CD14-positive monocyte (primary cell): Measurements from ENCODE around the gene DIS3L2. TPM values are rescaled to one million over a fixed set of nuclear protein-coding genes. Genes with fewer than 3 reads are reported as not detected.
A peak's percentile ranks its signal among the peaks of the same experiment; 100 is the strongest.

ENCODE experiments used
- DNase-seq, 3 donors: peaks; one replicate each; pipeline ENCODE4 v3.0.0-alpha.2; 2011 to 2022
- H2AFZ ChIP-seq: 2 replicates; pipeline ENCODE4 v1.6.0; 2012; ENCODE audit warnings: mild to moderate bottlenecking, low read depth, low read length, inconsistent platforms; ENCODE audit not compliant: insufficient read depth, poor library complexity, severe bottlenecking
- H3K27ac ChIP-seq, 2 donors: 1 replicate in 1 of 2; 2 replicates in 1 of 2; pipeline ENCODE4 v1.5.1; 2012 to 2013; ENCODE audit warnings: low read length in 2 of 2, control low read depth in 1 of 2, inconsistent platforms in 1 of 2, low read depth in 1 of 2, mild to moderate bottlenecking in 1 of 2
- H3K27me3 ChIP-seq, 2 donors: one replicate each; pipeline versions ENCODE4 v1.6.0 to v1.6.1; 2011 to 2013; ENCODE audit warnings: low read length in 2 of 2; ENCODE audit not compliant: control insufficient read depth in 2 of 2, insufficient read depth in 2 of 2
- H3K36me3 ChIP-seq, 2 donors: replicated peaks in 1 of 2; 1 replicate in 1 of 2; 2 replicates in 1 of 2; pipeline versions ENCODE4 v1.5.1 to v1.6.1; 2012 to 2013; ENCODE audit warnings: low read length in 2 of 2, control low read depth in 1 of 2, inconsistent platforms in 1 of 2, mild to moderate bottlenecking in 1 of 2; ENCODE audit not compliant: insufficient read depth in 2 of 2, control insufficient read depth in 1 of 2
- H3K4me1 ChIP-seq, 2 donors: 1 replicate in 1 of 2; 2 replicates in 1 of 2; pipeline versions ENCODE4 v1.5.1 to v1.6.1; 2012 to 2013; ENCODE audit warnings: low read length in 2 of 2, control low read depth in 1 of 2, inconsistent platforms in 1 of 2, mild to moderate bottlenecking in 1 of 2, moderate library complexity in 1 of 2; ENCODE audit not compliant: insufficient read depth in 2 of 2, control insufficient read depth in 1 of 2
- H3K4me2 ChIP-seq: replicated peaks from 2 replicates; pipeline ENCODE3; 2012; ENCODE audit warnings: low read length, moderate library complexity, mild to moderate bottlenecking; ENCODE audit not compliant: poor library complexity, severe bottlenecking; ENCODE audit errors: extremely low read depth
- H3K4me3 ChIP-seq, 3 experiments: fragments of 200-600 bp in 1 of 3; sonication (generic) in 1 of 3; replicated peaks in 1 of 3; 1 replicate in 2 of 3; 2 replicates in 1 of 3; pipeline ENCODE4 v1.5.1; 2011 to 2013; ENCODE audit warnings: low read length in 3 of 3, mild to moderate bottlenecking in 3 of 3, control low read depth in 2 of 3, low read depth in 2 of 3, inconsistent platforms in 1 of 3, moderate library complexity in 1 of 3
- H3K79me2 ChIP-seq: 2 replicates; pipeline ENCODE4 v1.6.0; 2012; ENCODE audit warnings: mild to moderate bottlenecking, control low read depth, inconsistent platforms, low read length, moderate library complexity; ENCODE audit not compliant: insufficient read depth
- H3K9ac ChIP-seq: 2 replicates; pipeline ENCODE4 v1.6.0; 2017; ENCODE audit warnings: low read length, mild to moderate bottlenecking; ENCODE audit not compliant: insufficient read depth, poor library complexity, severe bottlenecking
- H3K9me3 ChIP-seq, 2 donors: replicated peaks in 1 of 2; 1 replicate in 1 of 2; 2 replicates in 1 of 2; pipeline versions ENCODE4 v1.5.1 to v1.6.1; 2012 to 2013; ENCODE audit warnings: low read length in 2 of 2, control low read depth in 1 of 2; ENCODE audit not compliant: control insufficient read depth in 1 of 2, insufficient read depth in 1 of 2
- H4K20me1 ChIP-seq: 2 replicates; pipeline ENCODE4 v1.6.0; 2012; ENCODE audit warnings: mild to moderate bottlenecking, low read length, control low read depth, moderate library complexity; ENCODE audit not compliant: insufficient read depth
- H3K27ac Mint-ChIP-seq, 7 donors: one replicate each; pipeline ENCODE4 v1.8.0; 2020; ENCODE audit warnings: mild to moderate bottlenecking in 7 of 7, mixed read lengths in 7 of 7, moderate library complexity in 6 of 7, inconsistent platforms in 2 of 7
- H3K27me3 Mint-ChIP-seq, 3 donors: one replicate each; pipeline ENCODE4 v1.8.0; 2021 to 2022; ENCODE audit warnings: low read depth in 3 of 3, mild to moderate bottlenecking in 3 of 3, mixed read lengths in 3 of 3, moderate library complexity in 3 of 3, inconsistent platforms in 1 of 3
- H3K36me3 Mint-ChIP-seq, 2 donors: one replicate each; pipeline ENCODE4 v1.8.0; 2020; ENCODE audit warnings: mixed read lengths in 2 of 2, inconsistent platforms in 1 of 2, mild to moderate bottlenecking in 1 of 2
- H3K4me1 Mint-ChIP-seq: one replicate; pipeline ENCODE4 v1.8.0; 2020; ENCODE audit warnings: mild to moderate bottlenecking, mixed read lengths
- H3K4me3 Mint-ChIP-seq, 2 donors: one replicate each; pipeline ENCODE4 v1.8.0; 2020; ENCODE audit warnings: mild to moderate bottlenecking in 2 of 2, mixed read lengths in 2 of 2, moderate library complexity in 1 of 2
- H3K9me3 Mint-ChIP-seq, 7 donors: one replicate each; pipeline ENCODE4 v1.8.0; 2020 to 2022; ENCODE audit warnings: mixed read lengths in 7 of 7, mild to moderate bottlenecking in 6 of 7, moderate library complexity in 6 of 7, inconsistent platforms in 2 of 7
- WGBS: methylation state at CpG from one replicate; pipeline ENCODE4 v1.1.5; 2013; ENCODE audit warnings: missing lambda C conversion rate; ENCODE audit not compliant: insufficient coverage; 5-methylcytosine and 5-hydroxymethylcytosine counted together
- intact Hi-C, 2 donors: fragments of 100-400 bp; cut with micrococcal nuclease; formaldehyde crosslinking; loops; one replicate each; pipeline versions ENCODE4 v1.15.0 to v1.15.1; 2023
- polyA plus RNA-seq, 3 donors: library from polyadenylated mRNA; depleted of rRNA in 1 of 3; unstranded in 2 of 3; stranded (reverse) in 1 of 3; fragments of 300-500 nt in 2 of 3; fragments of >200 nt in 1 of 3; fragmentation: Illumina TruSeq in 2 of 3; gene quantifications; 1 replicate in 2 of 3; 2 replicates in 1 of 3; pipeline ENCODE4 v1.2.3, GENCODE V29; 2012 to 2021
- TF ChIP-seq, protein P1 (sequence below): fragments of 200-600 bp; IDR thresholded peaks from one replicate; pipeline ENCODE4 v1.8.0; 2022; ENCODE audit warnings: antibody characterized with exemption, mild to moderate bottlenecking

The DIS3L2 gene
- polyA plus RNA-seq, 3 donors, result 6.0 to 21.7 (median 6.4) TPM

DNA sequence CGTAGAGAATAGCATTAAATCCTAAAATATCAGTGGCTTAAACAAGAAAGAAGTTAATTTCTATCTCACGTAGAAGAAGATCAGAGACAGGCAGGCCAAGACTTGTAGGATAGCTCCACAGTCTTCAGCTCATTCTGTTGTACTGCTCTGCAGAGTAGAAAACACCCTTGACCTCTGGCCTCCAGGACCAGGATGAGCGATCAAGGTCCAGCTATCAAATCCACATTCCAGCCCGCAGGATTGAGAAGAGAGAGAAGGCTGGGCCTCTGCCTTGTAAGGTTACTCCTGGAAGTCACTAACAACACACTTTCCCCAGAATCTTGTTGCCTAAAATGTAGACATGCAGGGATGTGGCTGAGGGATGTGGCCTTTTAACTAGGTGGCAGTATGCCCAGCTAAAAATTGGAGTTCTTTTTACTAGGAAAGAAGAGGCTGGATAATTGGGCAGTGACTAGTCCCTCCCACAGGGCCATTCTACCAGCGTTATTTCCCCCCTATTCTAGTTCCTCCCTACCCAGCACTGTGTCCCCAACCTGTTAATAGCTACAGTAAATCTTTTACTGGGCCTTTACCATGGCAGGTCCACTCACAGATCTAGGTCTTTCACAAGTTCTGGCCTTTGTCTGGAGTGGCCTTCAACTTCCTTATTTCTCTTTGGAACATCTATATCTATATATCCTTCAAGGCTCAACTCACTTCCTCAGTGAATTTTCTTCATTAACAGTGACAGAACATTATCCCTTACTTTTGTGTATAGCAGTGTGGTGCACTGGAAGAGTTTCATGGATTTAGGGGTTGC, 165.0 kb downstream of the DIS3L2 start:
- no peak overlapping the region for H3K27ac ChIP-seq
- H3K27me3 ChIP-seq, result no peaks in the 10 kb centered on the region
- intact Hi-C loops, result no loop called here
- no peaks in the 10 kb centered on the region for H3K79me2 ChIP-seq
- WGBS, result 56% methylated on average over 2 of the region's 5 CpGs
- Mint-ChIP-seq H3K27ac (peak overlapping the region in 2 of 7 donors; percentile 1 to 63), H3K36me3 (peaks cover 16 to 19% of the 10 kb centered on the region in 2 donors), H3K27me3 (no peaks in the 10 kb centered on the region), H3K9me3 (no peaks in the 10 kb centered on the region), H3K4me3 (peak overlapping the region in 1 of 2 donors; percentile 13), H3K4me1 (peaks cover 5% of the 10 kb centered on the region)
- H3K4me3 ChIP-seq, result no peak overlapping the region
- H3K4me2 ChIP-seq, result no peak overlapping the region
- peak; percentile 2 to 10 (median 6) for DNase-seq
- H3K9me3 ChIP-seq, result no peaks in the 10 kb centered on the region
- TF ChIP-seq, protein P1, sequence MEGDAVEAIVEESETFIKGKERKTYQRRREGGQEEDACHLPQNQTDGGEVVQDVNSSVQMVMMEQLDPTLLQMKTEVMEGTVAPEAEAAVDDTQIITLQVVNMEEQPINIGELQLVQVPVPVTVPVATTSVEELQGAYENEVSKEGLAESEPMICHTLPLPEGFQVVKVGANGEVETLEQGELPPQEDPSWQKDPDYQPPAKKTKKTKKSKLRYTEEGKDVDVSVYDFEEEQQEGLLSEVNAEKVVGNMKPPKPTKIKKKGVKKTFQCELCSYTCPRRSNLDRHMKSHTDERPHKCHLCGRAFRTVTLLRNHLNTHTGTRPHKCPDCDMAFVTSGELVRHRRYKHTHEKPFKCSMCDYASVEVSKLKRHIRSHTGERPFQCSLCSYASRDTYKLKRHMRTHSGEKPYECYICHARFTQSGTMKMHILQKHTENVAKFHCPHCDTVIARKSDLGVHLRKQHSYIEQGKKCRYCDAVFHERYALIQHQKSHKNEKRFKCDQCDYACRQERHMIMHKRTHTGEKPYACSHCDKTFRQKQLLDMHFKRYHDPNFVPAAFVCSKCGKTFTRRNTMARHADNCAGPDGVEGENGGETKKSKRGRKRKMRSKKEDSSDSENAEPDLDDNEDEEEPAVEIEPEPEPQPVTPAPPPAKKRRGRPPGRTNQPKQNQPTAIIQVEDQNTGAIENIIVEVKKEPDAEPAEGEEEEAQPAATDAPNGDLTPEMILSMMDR, result no peak
- no peak overlapping the region for H2AFZ ChIP-seq
- no peak overlapping the region for H3K9ac ChIP-seq
- H3K36me3 ChIP-seq, result peaks cover 4 to 14% of the 10 kb centered on the region in 2 donors
- no peaks in the 10 kb centered on the region for H4K20me1 ChIP-seq
- H3K4me1 ChIP-seq, result no peaks in the 10 kb centered on the region

DNA sequence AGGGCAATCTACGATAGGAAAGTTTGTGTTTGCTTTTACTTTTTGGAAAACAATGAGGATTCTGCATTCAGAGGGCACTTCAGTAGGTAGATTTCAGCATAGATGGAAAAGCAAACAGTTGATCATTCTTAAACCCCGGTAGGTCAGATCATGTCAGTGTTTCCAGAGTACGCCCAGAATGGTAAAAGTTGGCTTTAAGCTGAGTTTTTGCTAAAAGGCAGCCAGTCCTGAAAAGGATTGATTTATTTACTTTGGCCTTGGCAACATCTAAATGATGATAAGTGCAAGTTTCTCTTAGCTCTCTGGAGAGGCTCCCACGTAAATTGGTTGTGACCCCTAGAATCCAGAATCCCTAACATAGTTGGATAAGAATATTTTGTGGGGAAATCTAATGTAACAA, 168.0 kb downstream of the DIS3L2 start:
- H3K4me3 ChIP-seq, result no peak overlapping the region
- 56% methylated on average over 3 of the region's 4 CpGs for WGBS
- TF ChIP-seq, protein P1, result no peak
- no peaks in the 10 kb centered on the region for H3K79me2 ChIP-seq
- H3K27me3 ChIP-seq, result no peaks in the 10 kb centered on the region
- H2AFZ ChIP-seq, result no peak overlapping the region
- Mint-ChIP-seq H3K27ac (no peak overlapping the region), H3K4me3 (no peak overlapping the region), H3K4me1 (peaks cover 5% of the 10 kb centered on the region), H3K27me3 (no peaks in the 10 kb centered on the region), H3K36me3 (peaks cover 34% of the 10 kb centered on the region in 2 donors), H3K9me3 (no peaks in the 10 kb centered on the region)
- H3K36me3 ChIP-seq, result peaks cover 14 to 33% of the 10 kb centered on the region in 2 donors
- DNase-seq, result no peak
- no peaks in the 10 kb centered on the region for H3K4me1 ChIP-seq
- H3K9me3 ChIP-seq, result no peaks in the 10 kb centered on the region
- H3K27ac ChIP-seq, result no peak overlapping the region
- H4K20me1 ChIP-seq, result no peaks in the 10 kb centered on the region
- intact Hi-C loops, result no loop called here
- no peak overlapping the region for H3K4me2 ChIP-seq
- H3K9ac ChIP-seq, result no peak overlapping the region
